HepG2 (cell line): ENCODE results near the gene OR2A5. TPM values are rescaled to one million over a fixed set of nuclear protein-coding genes. Genes with fewer than 3 reads are reported as not detected.

Experiments
- ATAC-seq: fragments of 200-7000 bp; cut with Tn5 transposase; 3 replicates; pipeline ENCODE4 v1.9.1; 2020; ENCODE audit warnings: mild to moderate bottlenecking, moderate library complexity
- BruUV-seq: library from RNA; stranded (reverse); fragments of 400-500 nt; replicated peaks from 2 replicates; lab custom pipeline; 2021; lab: Mats Ljungman, UMichigan
- CTCF ChIA-PET: fragments of 300-600 bp; formaldehyde crosslinking; extraction: SDS; loops from one replicate; lab custom pipeline; 2021; ENCODE audit warnings: low total read pairs, inconsistent platforms, low intra/inter-chr PET ratio; lab: Yijun Ruan, JAX
- POLR2A ChIA-PET: fragments of 350-600 bp; sonication (Branson Sonifier 250); formaldehyde crosslinking; loops from one replicate; lab custom pipeline; 2020; ENCODE audit warnings: antibody characterized with exemption, inconsistent platforms; lab: Yijun Ruan, JAX
- DNase-seq: peaks from one replicate; pipeline ENCODE4 v3.0.0-alpha.2; 2015; ENCODE audit warnings: low spot score
- FAIRE-seq: peaks from 3 replicates; lab custom pipeline; 2011; peaks lifted over from hg19 to GRCh38; lab: Jason Lieb, UNC
- H2AFZ ChIP-seq: one replicate; pipeline ENCODE4 v1.6.1; 2011; ENCODE audit warnings: low read length, inconsistent platforms
- H3K27ac ChIP-seq: fragments of 300-600 bp; 3 replicates; pipeline ENCODE4 v1.8.0; 2011; ENCODE audit warnings: mixed run types, mild to moderate bottlenecking, mixed read lengths, low read length, inconsistent platforms; ENCODE audit not compliant: insufficient read depth; ENCODE audit errors: extremely low read length
- H3K27me3 ChIP-seq, 2 experiments: fragments of 200-600 bp in 1 of 2; 2 replicates in 1 of 2; 3 replicates in 1 of 2; pipeline versions ENCODE4 v1.6.0 to v1.8.0; 2011; ENCODE audit warnings: low read length in 2 of 2, mild to moderate bottlenecking in 2 of 2, moderate library complexity in 2 of 2, inconsistent platforms in 1 of 2; ENCODE audit not compliant: insufficient read depth in 2 of 2, control insufficient read depth in 1 of 2
- H3K36me3 ChIP-seq, 2 experiments: fragments of 200-600 bp in 1 of 2; replicated peaks in 1 of 2; 2 replicates in 1 of 2; 3 replicates in 1 of 2; pipeline versions ENCODE4 v1.5.1 to v1.8.0; 2011; ENCODE audit warnings: low read length in 2 of 2, inconsistent platforms in 1 of 2; ENCODE audit not compliant: insufficient read depth in 2 of 2, control insufficient read depth in 1 of 2
- H3K4me1 ChIP-seq: 2 replicates; pipeline ENCODE4 v1.5.1; 2012; ENCODE audit warnings: low read length, inconsistent platforms; ENCODE audit not compliant: insufficient read depth
- H3K4me2 ChIP-seq: 2 replicates; pipeline ENCODE4 v1.6.0; 2011; ENCODE audit warnings: low read depth, low read length, inconsistent platforms
- H3K4me3 ChIP-seq, 3 experiments: fragments of 200-600 bp in 1 of 3; sonication (generic), shearing (Covaris generic) in 1 of 3; replicated peaks in 1 of 3; 2 replicates each; pipeline ENCODE4 v1.5.1; 2011 to 2016; ENCODE audit warnings: low read length in 3 of 3, inconsistent platforms in 2 of 3, low read depth in 2 of 3, mild to moderate bottlenecking in 2 of 3, control low read depth in 1 of 3, mixed read lengths in 1 of 3; ENCODE audit not compliant: insufficient read depth in 1 of 3
- H3K79me2 ChIP-seq: one replicate; pipeline ENCODE4 v1.6.1; 2011; ENCODE audit warnings: low read length, inconsistent platforms; ENCODE audit not compliant: insufficient read depth
- H3K9ac ChIP-seq: 2 replicates; pipeline ENCODE4 v1.6.0; 2011; ENCODE audit warnings: mild to moderate bottlenecking, low read depth, low read length, inconsistent platforms; ENCODE audit not compliant: insufficient read depth
- H3K9me3 ChIP-seq: 2 replicates; pipeline ENCODE4 v1.5.1; 2012; ENCODE audit warnings: mild to moderate bottlenecking, low read length
- H4K20me1 ChIP-seq: 2 replicates; pipeline ENCODE4 v1.6.0; 2011; ENCODE audit warnings: inconsistent platforms, mild to moderate bottlenecking, low read length, moderate library complexity; ENCODE audit not compliant: insufficient read depth
- CERS6 ChIP-seq: sonication (generic); formaldehyde crosslinking; IDR thresholded peaks from 2 replicates; pipeline ENCODE4 v1.5.0; 2020; ENCODE audit warnings: missing genetic modification reagents
- HNRNPLL ChIP-seq: fragments of 200-400 bp; formaldehyde crosslinking; IDR thresholded peaks from 2 replicates; pipeline ENCODE4 v1.6.1; 2017; ENCODE audit warnings: mild to moderate bottlenecking, low read depth, low read length; ENCODE audit not compliant: poor library complexity, severe bottlenecking
- JUNB ChIP-seq: sonication (generic); formaldehyde crosslinking; IDR thresholded peaks from 2 replicates; pipeline ENCODE4 v1.8.0; 2022; ENCODE audit warnings: missing genetic modification reagents, mild to moderate bottlenecking, borderline replicate concordance
- MXD4 ChIP-seq: IDR thresholded peaks from 2 replicates; pipeline ENCODE4 v1.6.1; 2016; ENCODE audit warnings: mild to moderate bottlenecking, missing biosample characterization, missing genetic modification reagents
- NONO ChIP-seq, 2 experiments: fragments of 450-650 bp in 1 of 2; sonication (generic) in 1 of 2; formaldehyde crosslinking in 1 of 2; IDR thresholded peaks in 1 of 2; conservative IDR thresholded peaks in 1 of 2; 2 replicates each; pipeline versions ENCODE4 v1.6.1 to v1.8.0; 2017 to 2022; ENCODE audit warnings: mild to moderate bottlenecking in 1 of 2, missing genetic modification reagents in 1 of 2, moderate library complexity in 1 of 2
- THAP9 ChIP-seq: sonication (generic); formaldehyde crosslinking; IDR thresholded peaks from 2 replicates; pipeline ENCODE4; 2020; ENCODE audit warnings: missing genetic modification reagents, mild to moderate bottlenecking, borderline replicate concordance
- ZNF329 ChIP-seq: sonication (generic); formaldehyde crosslinking; IDR thresholded peaks from 2 replicates; pipeline ENCODE4 v1.9.0; 2021; ENCODE audit warnings: low read depth, mild to moderate bottlenecking, missing genetic modification reagents
- ZNF530 ChIP-seq: sonication (generic); formaldehyde crosslinking; IDR thresholded peaks from 2 replicates; pipeline ENCODE4 v1.5.0; 2020; ENCODE audit warnings: low read depth, mild to moderate bottlenecking, missing genetic modification reagents
- WGBS: methylation state at CpG from one replicate; pipeline ENCODE4 v1.1.6; 2017; ENCODE audit warnings: low lambda C conversion rate; 5-methylcytosine and 5-hydroxymethylcytosine counted together
- in situ Hi-C: cut with HindIII; loops from 2 replicates; pipeline ENCODE4 v1.10.0; 2017; ENCODE audit warnings: low pct_unique_long_range_greater_than_20kb; ENCODE audit not compliant: extremely low pct_ligation_motif_present
- intact Hi-C: fragments of 100-400 bp; cut with micrococcal nuclease; formaldehyde crosslinking; loops from one replicate; pipeline ENCODE4 v1.10.0; 2022; ENCODE audit not compliant: unreplicated experiment
- polyA plus RNA-seq, 8 experiments: library from polyadenylated mRNA; depleted of rRNA in 3 of 8; stranded (reverse) in 7 of 8; unstranded in 1 of 8; fragments of >200 nt; fragmentation: Illumina TruSeq in 4 of 8; extraction: Trizol in 4 of 8; gene quantifications; 2 replicates each; pipeline versions ENCODE4 v1.2.1 to v1.2.3, GENCODE V29; 2011 to 2016; ENCODE audit warnings: low read depth in 4 of 8, missing spikeins in 1 of 8, mixed read lengths in 1 of 8; ENCODE audit not compliant: insufficient read depth in 1 of 8
- total RNA-seq, 5 experiments: library from RNA; depleted of rRNA; stranded (reverse); fragments of >200 nt; fragmentation: Illumina TruSeq; extraction: Trizol; gene quantifications; 2 replicates each; pipeline ENCODE4 v1.2.3, GENCODE V29; 2016; ENCODE audit warnings: low read depth in 1 of 5
- TF ChIP-seq, protein P1 (sequence below): sonication (generic); formaldehyde crosslinking; IDR thresholded peaks from 2 replicates; pipeline ENCODE4 v1.4.0; 2020; ENCODE audit warnings: missing genetic modification reagents, borderline replicate concordance
- TF ChIP-seq, protein P2 (sequence below): sonication (generic); formaldehyde crosslinking; IDR thresholded peaks from 2 replicates; pipeline ENCODE4 v1.4.0; 2020; ENCODE audit warnings: missing genetic modification reagents

The OR2A5 gene
- total and polyA plus RNA-seq, 2 of the 13 experiments (the other 11 are each of a cell fraction or from before 2014, with no cell fraction given): not detected

DNA sequence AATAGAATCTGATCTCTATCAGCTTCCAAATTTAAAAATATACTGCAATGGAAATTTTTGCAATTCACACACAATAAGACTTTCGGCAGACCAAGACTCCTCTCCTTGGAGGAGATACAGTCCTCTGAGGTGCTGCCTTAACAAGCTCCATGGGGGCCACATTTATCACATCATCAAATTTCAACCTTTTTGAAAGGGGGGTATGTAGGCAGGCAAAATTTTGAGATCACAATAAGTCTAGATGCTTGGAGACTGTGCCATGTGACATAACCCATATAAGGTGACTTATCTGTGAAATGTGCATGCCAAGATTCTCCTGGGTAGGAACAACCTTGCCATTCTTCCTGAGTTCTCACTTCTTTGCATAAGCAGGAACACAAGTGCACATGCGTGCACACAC is 37.2 kb downstream of the OR2A5 start, which contains the start of gene OR2A12:
OR2A12 (plus strand) TSS at position 301 of the 400 bp plus-strand sequence. CDS start 8,830 bp downstream, outside the sequence.
- 32% methylated on average over 2 of the region's 2 CpGs for WGBS
- intact Hi-C loops (no loop called here), in situ Hi-C loops (no loop called here)
- Histone ChIP-seq H3K9me3 (no peaks in the 10 kb centered on the region), H3K27ac (no peak within 1 kb of the TSS), H3K4me2 (no peak within 1 kb of the TSS), H2AFZ (no peak within 1 kb of the TSS), H3K4me3 (no peak within 1 kb of the TSS), H4K20me1 (no peaks in the 10 kb centered on the region), H3K36me3 (no peaks in the 10 kb centered on the region), H3K9ac (no peak within 1 kb of the TSS), H3K4me1 (no peaks in the 10 kb centered on the region), H3K27me3 (no peaks in the 10 kb centered on the region), H3K79me2 (no peaks in the 10 kb centered on the region)
- CTCF ChIA-PET: no interaction called here
- no TSS peak for BruUV-seq
- ATAC-seq: no peak
- DNase-seq: no peak
- POLR2A ChIA-PET: no interaction called here
- FAIRE-seq: no peak
- no peak for TF ChIP-seq HNRNPLL
- TF ChIP-seq, protein P1, sequence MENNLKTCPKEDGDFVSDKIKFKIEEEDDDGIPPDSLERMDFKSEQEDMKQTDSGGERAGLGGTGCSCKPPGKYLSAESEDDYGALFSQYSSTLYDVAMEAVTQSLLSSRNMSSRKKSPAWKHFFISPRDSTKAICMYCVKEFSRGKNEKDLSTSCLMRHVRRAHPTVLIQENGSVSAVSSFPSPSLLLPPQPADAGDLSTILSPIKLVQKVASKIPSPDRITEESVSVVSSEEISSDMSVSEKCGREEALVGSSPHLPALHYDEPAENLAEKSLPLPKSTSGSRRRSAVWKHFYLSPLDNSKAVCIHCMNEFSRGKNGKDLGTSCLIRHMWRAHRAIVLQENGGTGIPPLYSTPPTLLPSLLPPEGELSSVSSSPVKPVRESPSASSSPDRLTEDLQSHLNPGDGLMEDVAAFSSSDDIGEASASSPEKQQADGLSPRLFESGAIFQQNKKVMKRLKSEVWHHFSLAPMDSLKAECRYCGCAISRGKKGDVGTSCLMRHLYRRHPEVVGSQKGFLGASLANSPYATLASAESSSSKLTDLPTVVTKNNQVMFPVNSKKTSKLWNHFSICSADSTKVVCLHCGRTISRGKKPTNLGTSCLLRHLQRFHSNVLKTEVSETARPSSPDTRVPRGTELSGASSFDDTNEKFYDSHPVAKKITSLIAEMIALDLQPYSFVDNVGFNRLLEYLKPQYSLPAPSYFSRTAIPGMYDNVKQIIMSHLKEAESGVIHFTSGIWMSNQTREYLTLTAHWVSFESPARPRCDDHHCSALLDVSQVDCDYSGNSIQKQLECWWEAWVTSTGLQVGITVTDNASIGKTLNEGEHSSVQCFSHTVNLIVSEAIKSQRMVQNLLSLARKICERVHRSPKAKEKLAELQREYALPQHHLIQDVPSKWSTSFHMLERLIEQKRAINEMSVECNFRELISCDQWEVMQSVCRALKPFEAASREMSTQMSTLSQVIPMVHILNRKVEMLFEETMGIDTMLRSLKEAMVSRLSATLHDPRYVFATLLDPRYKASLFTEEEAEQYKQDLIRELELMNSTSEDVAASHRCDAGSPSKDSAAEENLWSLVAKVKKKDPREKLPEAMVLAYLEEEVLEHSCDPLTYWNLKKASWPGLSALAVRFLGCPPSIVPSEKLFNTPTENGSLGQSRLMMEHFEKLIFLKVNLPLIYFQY: no peak
- no peak for TF ChIP-seq ZNF530 (CRISPR knock-in tag)
- no peak for TF ChIP-seq THAP9
- no peak for TF ChIP-seq ZNF329 (CRISPR knock-in tag)
- TF ChIP-seq, protein P2, sequence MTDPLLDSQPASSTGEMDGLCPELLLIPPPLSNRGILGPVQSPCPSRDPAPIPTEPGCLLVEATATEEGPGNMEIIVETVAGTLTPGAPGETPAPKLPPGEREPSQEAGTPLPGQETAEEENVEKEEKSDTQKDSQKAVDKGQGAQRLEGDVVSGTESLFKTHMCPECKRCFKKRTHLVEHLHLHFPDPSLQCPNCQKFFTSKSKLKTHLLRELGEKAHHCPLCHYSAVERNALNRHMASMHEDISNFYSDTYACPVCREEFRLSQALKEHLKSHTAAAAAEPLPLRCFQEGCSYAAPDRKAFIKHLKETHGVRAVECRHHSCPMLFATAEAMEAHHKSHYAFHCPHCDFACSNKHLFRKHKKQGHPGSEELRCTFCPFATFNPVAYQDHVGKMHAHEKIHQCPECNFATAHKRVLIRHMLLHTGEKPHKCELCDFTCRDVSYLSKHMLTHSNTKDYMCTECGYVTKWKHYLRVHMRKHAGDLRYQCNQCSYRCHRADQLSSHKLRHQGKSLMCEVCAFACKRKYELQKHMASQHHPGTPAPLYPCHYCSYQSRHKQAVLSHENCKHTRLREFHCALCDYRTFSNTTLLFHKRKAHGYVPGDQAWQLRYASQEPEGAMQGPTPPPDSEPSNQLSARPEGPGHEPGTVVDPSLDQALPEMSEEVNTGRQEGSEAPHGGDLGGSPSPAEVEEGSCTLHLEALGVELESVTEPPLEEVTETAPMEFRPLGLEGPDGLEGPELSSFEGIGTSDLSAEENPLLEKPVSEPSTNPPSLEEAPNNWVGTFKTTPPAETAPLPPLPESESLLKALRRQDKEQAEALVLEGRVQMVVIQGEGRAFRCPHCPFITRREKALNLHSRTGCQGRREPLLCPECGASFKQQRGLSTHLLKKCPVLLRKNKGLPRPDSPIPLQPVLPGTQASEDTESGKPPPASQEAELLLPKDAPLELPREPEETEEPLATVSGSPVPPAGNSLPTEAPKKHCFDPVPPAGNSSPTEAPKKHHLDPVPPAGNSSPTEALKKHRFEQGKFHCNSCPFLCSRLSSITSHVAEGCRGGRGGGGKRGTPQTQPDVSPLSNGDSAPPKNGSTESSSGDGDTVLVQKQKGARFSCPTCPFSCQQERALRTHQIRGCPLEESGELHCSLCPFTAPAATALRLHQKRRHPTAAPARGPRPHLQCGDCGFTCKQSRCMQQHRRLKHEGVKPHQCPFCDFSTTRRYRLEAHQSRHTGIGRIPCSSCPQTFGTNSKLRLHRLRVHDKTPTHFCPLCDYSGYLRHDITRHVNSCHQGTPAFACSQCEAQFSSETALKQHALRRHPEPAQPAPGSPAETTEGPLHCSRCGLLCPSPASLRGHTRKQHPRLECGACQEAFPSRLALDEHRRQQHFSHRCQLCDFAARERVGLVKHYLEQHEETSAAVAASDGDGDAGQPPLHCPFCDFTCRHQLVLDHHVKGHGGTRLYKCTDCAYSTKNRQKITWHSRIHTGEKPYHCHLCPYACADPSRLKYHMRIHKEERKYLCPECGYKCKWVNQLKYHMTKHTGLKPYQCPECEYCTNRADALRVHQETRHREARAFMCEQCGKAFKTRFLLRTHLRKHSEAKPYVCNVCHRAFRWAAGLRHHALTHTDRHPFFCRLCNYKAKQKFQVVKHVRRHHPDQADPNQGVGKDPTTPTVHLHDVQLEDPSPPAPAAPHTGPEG (CRISPR knock-in tag): no peak
- no peak for TF ChIP-seq MXD4 (CRISPR knock-in tag)
- TF ChIP-seq JUNB (CRISPR knock-in tag): no peak
- no peak for TF ChIP-seq CERS6 (CRISPR knock-in tag)
- no peak for TF ChIP-seq NONO (IDR thresholded peaks at IDR 0.05)
- TF ChIP-seq NONO (CRISPR knock-in tag; conservative IDR thresholded peaks at IDR 0.05): no peak
